GM19452 (cell line): Measurements from ENCODE around the gene CRHR1.
"Not testable (repeated sequence)": the region's sequence is repeated elsewhere in the genome, so short reads cannot be mapped to it uniquely, and the experiment has no call there.

ENCODE experiments used
- ATAC-seq: cut with Tn5 transposase; IDR thresholded peaks from one replicate; pipeline ENCODE4 v1.9.1; 2021; ENCODE audit not compliant: unreplicated experiment

The CRHR1 gene

GRCh38 chr17:45784293-45784740, at the start of gene CRHR1:
Gene CRHR1, plus strand, starts transcription at chr17:45784320. Its CDS starts 225 bp downstream, at chr17:45784545.
- no peak for ATAC-seq

DNA sequence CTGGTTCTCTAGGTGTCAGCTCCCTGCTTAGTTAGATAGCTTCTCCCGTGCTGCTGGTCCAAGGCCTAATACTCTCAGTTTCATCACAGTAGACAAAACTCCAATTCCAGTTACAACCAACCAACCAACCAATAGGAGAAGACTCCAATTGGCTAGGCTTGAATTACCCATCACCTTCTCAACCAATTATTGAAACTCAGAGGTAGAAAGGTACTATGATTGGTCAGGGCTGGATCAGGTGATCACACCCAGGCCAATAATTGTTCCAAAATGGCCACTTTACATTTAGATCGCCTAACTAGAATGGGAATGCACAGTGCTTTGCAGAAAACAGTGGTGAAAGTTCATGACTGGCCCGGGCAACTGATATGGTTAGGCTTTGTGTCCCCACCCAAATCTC, 49.5 kb upstream of the CRHR1 start:
- no peak for ATAC-seq

- no peak for ATAC-seq
Measured at GRCh38 chr17:45735488-45735887, 48.6 kb upstream of the CRHR1 start.

DNA sequence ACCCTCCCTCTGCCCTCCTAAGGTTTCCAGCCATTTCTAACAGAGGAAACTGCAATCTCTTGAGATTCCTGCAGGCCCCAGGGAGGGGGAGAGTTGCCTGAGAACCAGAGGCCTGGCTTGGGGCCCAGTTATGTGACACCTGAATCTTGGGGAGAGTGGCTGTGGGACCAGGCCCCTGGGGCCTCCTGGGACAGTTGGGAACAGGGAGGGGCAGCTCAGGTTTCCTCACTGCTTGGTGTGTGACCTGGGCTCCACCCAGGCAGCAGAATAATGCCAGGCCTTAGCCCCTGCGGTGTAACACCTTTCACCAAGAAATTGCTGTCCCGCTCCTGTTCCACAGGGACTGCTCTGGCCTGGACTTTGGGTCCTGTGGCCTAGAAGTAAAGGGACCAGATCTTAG, 44.3 kb upstream of the CRHR1 start:
- ATAC-seq: no peak

DNA sequence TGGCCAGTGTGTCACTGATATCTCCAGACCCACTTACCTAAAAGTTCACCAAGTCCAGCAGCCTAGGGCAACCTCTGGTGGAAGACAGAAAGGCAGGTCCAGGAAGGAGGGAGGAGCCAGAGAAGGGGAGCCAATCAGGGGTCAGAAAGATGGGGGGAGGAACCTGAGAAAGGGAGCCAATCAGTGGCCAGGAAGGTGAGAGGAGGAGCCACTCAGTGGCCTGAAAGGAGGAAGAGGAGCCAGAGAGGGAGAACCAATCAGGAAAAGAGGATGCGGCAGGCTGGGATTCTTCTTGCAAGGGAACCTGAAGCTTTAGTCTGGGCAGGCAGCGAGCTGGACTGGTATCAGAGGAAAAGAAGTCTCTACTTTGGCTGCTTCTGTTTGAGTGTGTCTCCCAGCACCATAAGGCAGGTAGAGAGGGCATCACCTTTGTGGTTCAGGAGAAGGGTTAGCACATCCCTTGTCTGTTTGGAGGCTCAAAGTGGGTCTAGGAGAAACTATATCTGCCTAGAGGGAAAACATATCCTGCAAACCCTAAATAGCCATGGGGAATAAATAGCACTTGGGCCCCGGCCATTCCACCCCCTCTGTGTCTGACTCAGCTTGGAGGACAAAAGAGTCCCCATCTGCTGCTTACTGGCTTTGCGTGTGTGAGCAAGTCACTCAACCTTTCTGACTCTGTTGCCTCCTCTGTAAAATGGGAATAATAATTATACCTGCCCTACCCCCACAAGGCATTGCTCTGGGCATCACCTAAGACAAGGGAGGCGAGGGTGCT, 43.4 kb upstream of the CRHR1 start:
- ATAC-seq: no peak

DNA sequence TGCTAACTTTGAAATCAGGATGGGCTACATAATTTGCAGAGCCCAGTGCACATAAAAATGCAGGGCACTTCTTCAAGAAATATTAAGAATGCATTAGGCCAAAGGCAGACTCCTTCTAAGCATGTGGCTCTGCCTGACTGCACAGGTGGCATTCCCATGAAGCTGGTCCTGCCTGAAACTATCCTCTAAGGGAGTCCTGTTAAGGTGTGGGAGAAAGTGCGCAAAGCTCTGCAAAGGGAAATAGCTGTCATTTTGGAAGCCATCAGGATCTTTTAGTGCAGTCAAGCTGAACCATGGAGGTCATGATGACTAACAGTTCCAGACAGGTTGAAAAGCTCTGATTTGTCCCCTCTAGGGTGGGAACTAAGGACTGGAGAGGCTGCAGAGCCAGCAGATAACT, 41.9 kb upstream of the CRHR1 start:
- ATAC-seq: no peak

GRCh38 chr17:45743626-45744326, 40.3 kb upstream of the CRHR1 start:
- ATAC-seq: no peak

GRCh38 chr17:45744826-45745225, 39.3 kb upstream of the CRHR1 start:
- ATAC-seq: not testable (repeated sequence)

- no peak for ATAC-seq
Measured at GRCh38 chr17:45745601-45746494, 38.3 kb upstream of the CRHR1 start.

GRCh38 chr17:45747911-45748310, 36.2 kb upstream of the CRHR1 start:
- ATAC-seq: no peak

DNA sequence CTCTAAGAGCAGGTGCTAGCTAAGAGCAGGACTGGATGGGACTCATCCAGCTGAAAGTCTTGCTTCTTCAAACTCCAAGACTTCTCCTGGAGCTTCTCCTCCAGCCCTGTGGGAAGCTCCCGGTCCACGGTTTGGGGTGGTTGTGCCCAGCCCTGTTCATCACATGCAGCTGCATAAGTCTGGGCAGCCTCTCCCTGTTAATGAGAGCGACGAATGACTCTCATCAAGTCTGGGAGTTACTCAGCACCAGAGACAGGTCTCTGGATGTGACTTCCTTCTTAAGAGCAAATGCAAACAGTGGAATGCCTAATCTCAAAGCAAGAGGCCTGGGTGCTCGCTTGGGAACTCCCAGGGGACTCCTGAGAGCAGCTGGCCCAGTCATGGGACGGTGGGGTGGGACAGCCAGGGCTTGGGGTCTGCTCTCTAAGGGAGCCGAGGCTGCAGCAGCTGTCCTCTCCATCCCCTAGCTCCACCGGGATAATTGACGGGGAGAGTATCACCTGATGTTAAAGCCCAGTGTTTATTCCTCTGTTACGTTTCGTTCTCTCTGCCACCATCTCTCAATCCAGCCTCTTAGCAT, 35.3 kb upstream of the CRHR1 start:
- no peak for ATAC-seq

DNA sequence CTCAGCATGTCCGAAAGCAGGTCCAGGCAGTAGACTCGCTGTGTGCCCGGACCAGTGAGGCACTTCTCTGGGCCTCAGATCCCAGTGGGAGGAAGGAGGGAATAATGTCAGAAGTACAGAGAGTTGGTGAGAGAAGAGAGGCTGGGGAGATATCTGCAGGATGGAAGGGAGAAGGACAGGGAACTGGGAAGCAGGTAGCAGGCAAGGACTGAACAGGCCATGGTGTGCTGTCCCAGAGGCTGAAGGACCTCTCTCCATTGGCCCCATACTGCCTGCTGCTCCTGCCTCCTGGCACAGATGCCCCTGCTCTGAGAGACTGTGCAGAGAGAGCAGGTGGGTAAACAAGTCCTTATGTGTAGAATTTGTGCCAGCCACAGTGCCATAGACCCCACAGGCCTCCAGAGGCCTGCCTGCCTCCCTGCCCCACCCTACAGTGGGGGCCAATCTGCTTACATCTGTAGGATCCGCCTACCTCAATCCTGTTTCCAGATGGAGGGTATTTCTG, 34.2 kb upstream of the CRHR1 start:
- no peak for ATAC-seq

DNA sequence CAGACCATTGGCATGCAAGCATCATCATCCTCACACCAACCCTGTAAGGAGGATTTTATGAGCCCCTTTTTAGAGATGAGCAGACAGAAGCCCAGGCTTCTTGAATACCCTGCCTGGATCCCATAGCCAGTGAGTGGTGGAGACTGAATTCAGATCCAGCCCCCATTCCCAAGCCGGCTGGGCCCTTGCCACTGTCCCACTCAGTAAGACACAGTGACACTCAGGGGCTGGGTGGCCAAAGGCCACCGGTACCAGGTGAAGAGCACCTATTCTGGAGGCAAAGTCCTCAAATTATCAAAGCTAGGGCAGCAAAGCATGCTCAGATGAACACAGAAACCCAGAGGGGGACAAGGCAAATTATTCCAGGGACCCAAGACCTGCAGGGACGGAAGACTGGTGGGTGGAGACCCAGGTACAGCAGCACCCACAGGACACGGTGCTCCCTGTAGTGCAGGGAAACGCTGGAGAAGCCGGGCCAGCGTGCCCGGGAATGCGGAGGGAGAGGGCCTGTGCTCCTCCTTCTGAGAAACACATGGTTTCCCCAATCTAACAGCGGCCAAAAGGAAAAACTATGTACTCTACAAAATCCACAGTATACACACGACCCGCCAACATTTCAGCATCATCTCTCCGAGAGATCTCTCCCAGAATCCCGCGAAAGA, 33.2 kb upstream of the CRHR1 start:
- ATAC-seq: no peak

DNA sequence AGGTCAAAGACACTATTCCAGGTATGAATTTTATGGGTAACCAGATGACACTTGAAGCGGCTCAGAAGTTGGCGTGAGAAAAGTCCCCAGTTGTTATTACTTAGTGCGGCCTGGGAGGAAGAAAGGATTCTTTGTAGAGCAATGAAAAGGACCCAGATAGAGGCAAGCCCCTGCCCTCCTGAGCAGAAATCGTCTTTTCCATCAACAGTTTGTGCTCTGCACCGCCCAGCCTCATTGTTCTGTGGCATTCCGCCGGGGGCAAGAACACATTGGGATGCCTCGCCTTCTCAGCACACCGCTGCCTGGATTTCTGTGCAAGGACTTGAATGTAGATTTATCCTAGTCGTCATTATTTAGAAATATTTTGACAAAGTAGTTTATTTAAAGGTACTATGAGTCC, 32.7 kb upstream of the CRHR1 start:
- no peak for ATAC-seq

DNA sequence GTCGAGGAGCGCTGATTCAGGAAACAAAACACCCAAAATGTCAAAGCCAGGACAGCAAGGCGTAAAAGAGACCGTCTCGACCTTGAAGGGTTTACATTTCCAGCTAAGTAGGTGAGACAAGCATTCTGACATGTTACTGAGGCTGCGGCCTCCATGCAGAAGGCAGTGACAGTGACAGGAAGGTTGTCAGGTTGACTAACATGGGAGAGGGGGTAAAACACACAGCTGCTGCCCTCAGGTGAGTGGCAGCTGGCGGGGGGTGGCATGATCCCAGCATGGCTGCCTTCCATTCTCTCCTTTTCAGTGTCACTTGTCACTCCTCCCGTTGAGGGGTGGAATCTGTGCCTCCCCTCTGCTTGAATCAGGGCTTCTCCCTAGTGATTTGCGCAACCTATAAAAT, 31.9 kb upstream of the CRHR1 start:
- no peak for ATAC-seq

DNA sequence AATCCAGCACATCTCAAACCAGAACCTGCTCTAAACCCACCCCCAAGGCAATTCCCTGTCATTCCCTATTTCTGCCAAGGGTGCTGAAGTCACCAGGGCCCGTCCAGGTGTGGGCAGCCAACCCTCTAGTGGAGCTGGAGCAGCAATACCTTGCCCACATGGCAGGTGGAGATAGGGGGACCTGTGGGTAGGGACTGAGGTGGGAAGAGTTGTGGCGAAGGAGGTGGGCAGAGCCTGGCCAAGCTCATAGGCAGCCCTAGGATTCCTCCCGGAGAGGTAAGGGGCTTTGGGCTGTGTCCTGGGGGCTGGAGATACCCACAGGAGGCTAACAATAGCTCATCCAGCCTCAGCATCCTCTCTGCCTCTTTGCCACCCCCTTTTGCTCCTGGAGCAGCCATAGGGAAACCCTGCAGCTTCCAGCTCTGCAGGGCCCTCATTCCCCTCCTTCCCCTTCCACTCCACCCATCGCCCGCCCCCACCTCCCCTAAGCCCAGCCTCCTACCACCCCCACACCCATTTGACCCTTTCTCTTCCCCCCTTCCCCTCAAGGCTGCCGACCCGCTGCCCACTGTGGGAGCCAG, 30.4 kb upstream of the CRHR1 start:
- no peak for ATAC-seq

GRCh38 chr17:45755050-45755449, 29.1 kb upstream of the CRHR1 start:
- ATAC-seq: no peak

GRCh38 chr17:45756266-45756991, 27.7 kb upstream of the CRHR1 start:
- no peak for ATAC-seq
